Glutamatergic neuron (in vitro differentiated cells): ENCODE data around the gene PROX1. TPM values are rescaled to one million over a fixed set of nuclear protein-coding genes. Genes with fewer than 3 reads are reported as not detected.

ENCODE experiments used
- DNase-seq: peaks from one replicate; pipeline ENCODE4 v3.0.0; 2022
- H3K27ac Mint-ChIP-seq: one replicate; pipeline ENCODE4 v1.8.0; 2020; ENCODE audit warnings: mild to moderate bottlenecking, mixed read lengths, inconsistent platforms; ENCODE audit not compliant: unreplicated experiment
- H3K27me3 Mint-ChIP-seq: one replicate; pipeline ENCODE4 v1.8.0; 2020; ENCODE audit warnings: mild to moderate bottlenecking, moderate library complexity, mixed read lengths, inconsistent platforms; ENCODE audit not compliant: unreplicated experiment
- H3K36me3 Mint-ChIP-seq: one replicate; pipeline ENCODE4 v1.8.0; 2020; ENCODE audit warnings: mild to moderate bottlenecking, mixed read lengths, inconsistent platforms; ENCODE audit not compliant: unreplicated experiment
- H3K4me1 Mint-ChIP-seq: one replicate; pipeline ENCODE4 v1.8.0; 2020; ENCODE audit warnings: mild to moderate bottlenecking, low read depth, mixed read lengths, inconsistent platforms; ENCODE audit not compliant: unreplicated experiment
- H3K4me3 Mint-ChIP-seq: one replicate; pipeline ENCODE4 v1.8.0; 2020; ENCODE audit warnings: mild to moderate bottlenecking, mixed read lengths, inconsistent platforms; ENCODE audit not compliant: unreplicated experiment
- H3K9me3 Mint-ChIP-seq: one replicate; pipeline ENCODE4 v1.8.0; 2020; ENCODE audit warnings: mild to moderate bottlenecking, moderate library complexity, mixed read lengths, inconsistent platforms; ENCODE audit not compliant: unreplicated experiment
- CTCF ChIP-seq: fragments of 200-600 bp; sonication (generic); IDR thresholded peaks from one replicate; pipeline ENCODE4 v1.5.0; 2021; ENCODE audit not compliant: partially characterized antibody, unreplicated experiment
- total RNA-seq: library from RNA; stranded (reverse); fragmentation: NEBNext Ultra II Directional; extraction: Animal tissue kit (Norgen Biotek cat#: 25700); gene quantifications from one replicate; pipeline ENCODE4 v1.2.1, GENCODE V29; 2021; ENCODE audit not compliant: unreplicated experiment

Gene PROX1
- total RNA-seq, 1 donor from 2014 or later: 68.4 TPM

GRCh38 chr1:214044438-214045214 is 56.9 kb downstream of the PROX1 start:
- no peak for DNase-seq
- no peak overlapping the region for H3K27ac Mint-ChIP-seq
- H3K4me1 Mint-ChIP-seq: no peaks in the 10 kb centered on the region
- H3K9me3 Mint-ChIP-seq: peaks cover 4% of the 10 kb centered on the region
- H3K27me3 Mint-ChIP-seq: no peaks in the 10 kb centered on the region
- no peak for TF ChIP-seq CTCF
- H3K4me3 Mint-ChIP-seq: no peak overlapping the region
- peaks cover 14% of the 10 kb centered on the region for H3K36me3 Mint-ChIP-seq

GRCh38 chr1:214050513-214051401 is 63.0 kb downstream of the PROX1 start:
- TF ChIP-seq CTCF: no peak
- H3K27me3 Mint-ChIP-seq: no peaks in the 10 kb centered on the region
- DNase-seq: no peak
- no peaks in the 10 kb centered on the region for H3K4me1 Mint-ChIP-seq
- peaks cover 4% of the 10 kb centered on the region for H3K9me3 Mint-ChIP-seq
- no peak overlapping the region for H3K27ac Mint-ChIP-seq
- H3K36me3 Mint-ChIP-seq: peaks cover 14% of the 10 kb centered on the region
- H3K4me3 Mint-ChIP-seq: no peak overlapping the region

- peaks cover 4% of the 10 kb centered on the region for H3K9me3 Mint-ChIP-seq
- H3K4me3 Mint-ChIP-seq: no peak overlapping the region
- no peak overlapping the region for H3K27ac Mint-ChIP-seq
- H3K4me1 Mint-ChIP-seq: no peaks in the 10 kb centered on the region
- DNase-seq: no peak
- TF ChIP-seq CTCF: no peak
- H3K36me3 Mint-ChIP-seq: peaks cover 14% of the 10 kb centered on the region
- no peaks in the 10 kb centered on the region for H3K27me3 Mint-ChIP-seq
Observed at GRCh38 chr1:214051786-214052185, 64.0 kb downstream of the PROX1 start.

- Mint-ChIP-seq H3K4me1 (no peaks in the 10 kb centered on the region), H3K4me3 (no peak overlapping the region), H3K36me3 (no peaks in the 10 kb centered on the region), H3K27me3 (no peaks in the 10 kb centered on the region), H3K27ac (no peak overlapping the region), H3K9me3 (no peaks in the 10 kb centered on the region)
- TF ChIP-seq CTCF: no peak
- no peak for DNase-seq
Observed at GRCh38 chr1:214058076-214058475, 70.3 kb downstream of the PROX1 start.
